ENCODE measurements around the gene CA9.

Gene CA9

DNA sequence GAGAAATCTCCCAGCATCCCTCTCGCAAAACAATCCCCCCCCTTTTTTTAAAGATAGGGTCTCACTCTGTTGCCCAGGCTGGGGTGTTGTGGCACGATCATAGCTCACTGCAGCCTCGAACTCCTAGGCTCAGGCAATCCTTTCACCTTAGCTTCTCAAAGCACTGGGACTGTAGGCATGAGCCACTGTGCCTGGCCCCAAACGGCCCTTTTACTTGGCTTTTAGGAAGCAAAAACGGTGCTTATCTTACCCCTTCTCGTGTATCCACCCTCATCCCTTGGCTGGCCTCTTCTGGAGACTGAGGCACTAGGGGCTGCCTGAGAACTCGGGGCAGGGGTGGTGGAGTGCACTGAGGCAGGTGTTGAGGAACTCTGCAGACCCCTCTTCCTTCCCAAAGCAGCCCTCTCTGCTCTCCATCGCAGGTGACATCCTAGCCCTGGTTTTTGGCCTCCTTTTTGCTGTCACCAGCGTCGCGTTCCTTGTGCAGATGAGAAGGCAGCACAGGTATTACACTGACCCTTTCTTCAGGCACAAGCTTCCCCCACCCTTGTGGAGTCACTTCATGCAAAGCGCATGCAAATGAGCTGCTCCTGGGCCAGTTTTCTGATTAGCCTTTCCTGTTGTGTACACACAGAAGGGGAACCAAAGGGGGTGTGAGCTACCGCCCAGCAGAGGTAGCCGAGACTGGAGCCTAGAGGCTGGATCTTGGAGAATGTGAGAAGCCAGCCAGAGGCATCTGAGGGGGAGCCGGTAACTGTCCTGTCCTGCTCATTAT lies 6.8 kb downstream of the CA9 start:
- peak; percentile 62 to 67 for DNase-seq (ENCODE audit: low read depth in 2 of 2)
- H3K4me3 ChIP-seq (replicated peaks in 1 of 2; ENCODE audit: low read depth in 2 of 2, low read length in 2 of 2): no peak overlapping the region
- TF ChIP-seq, protein P1, sequence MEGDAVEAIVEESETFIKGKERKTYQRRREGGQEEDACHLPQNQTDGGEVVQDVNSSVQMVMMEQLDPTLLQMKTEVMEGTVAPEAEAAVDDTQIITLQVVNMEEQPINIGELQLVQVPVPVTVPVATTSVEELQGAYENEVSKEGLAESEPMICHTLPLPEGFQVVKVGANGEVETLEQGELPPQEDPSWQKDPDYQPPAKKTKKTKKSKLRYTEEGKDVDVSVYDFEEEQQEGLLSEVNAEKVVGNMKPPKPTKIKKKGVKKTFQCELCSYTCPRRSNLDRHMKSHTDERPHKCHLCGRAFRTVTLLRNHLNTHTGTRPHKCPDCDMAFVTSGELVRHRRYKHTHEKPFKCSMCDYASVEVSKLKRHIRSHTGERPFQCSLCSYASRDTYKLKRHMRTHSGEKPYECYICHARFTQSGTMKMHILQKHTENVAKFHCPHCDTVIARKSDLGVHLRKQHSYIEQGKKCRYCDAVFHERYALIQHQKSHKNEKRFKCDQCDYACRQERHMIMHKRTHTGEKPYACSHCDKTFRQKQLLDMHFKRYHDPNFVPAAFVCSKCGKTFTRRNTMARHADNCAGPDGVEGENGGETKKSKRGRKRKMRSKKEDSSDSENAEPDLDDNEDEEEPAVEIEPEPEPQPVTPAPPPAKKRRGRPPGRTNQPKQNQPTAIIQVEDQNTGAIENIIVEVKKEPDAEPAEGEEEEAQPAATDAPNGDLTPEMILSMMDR (IDR thresholded peaks at IDR 0.05; ENCODE audit: low read depth, low read length): no peak

DNA sequence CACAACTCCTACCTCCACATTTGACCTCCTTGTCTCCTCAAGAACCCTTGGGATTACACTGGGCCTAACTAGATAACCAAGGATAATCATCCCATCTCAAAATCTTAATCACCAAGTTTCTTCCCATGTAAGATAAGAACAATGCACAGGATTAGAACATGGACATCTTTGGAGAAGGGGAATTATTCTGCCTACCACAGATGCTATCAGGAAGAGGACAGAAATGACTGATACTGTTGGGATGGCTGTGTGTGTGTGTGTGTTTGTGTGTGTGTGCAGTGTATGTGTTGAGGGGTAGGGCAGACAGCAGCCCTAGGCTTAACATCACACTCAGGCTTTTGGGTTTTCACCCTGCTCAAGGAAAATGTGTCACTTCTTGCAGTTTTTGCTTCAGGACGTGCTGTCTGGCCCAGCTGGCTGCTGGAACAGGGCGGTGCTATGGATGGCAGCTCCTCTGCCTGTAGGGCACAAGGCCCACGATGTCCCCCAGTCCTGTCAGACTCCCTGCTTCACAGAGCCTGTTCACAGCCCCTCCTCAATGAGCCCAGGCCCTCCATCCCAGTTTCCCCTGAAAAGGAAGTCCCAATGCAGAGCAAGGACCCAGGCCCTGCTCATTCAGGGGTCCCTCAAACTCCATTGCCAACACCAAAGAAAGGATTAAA lies 7.7 kb downstream of the CA9 start:
- peak; percentile 35 to 42 for DNase-seq (ENCODE audit: low read depth in 2 of 2)
- TF ChIP-seq, protein P1 (IDR thresholded peaks at IDR 0.05; ENCODE audit: low read depth, low read length): no peak

DNA sequence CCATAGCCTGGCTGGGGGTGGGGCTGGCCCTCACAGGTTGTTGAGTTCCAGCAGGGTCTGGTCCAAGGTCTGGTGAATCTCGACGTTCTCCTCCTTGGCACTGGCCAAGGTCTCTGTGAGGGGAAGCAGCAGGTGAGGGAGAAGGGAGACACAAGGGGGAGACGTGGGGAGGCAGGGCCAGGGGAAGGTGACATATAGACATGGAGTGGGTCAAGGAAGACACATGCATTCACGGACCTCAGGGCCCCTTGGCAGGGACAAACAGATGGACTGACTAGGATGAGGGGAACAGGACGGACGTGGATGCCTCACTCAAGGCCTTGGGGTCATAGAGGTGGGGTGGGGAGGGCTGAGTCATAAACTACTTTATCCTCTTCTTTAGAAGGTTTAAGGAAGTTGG lies 8.3 kb downstream of the CA9 start:
- TF ChIP-seq, protein P1 (IDR thresholded peaks at IDR 0.05; ENCODE audit: low read depth, low read length): no peak
- DNase-seq (ENCODE audit: low read depth in 2 of 2): peak in 1 of 2 donors; percentile 28
- H3K4me3 ChIP-seq (replicated peaks in 1 of 2; ENCODE audit: low read depth in 2 of 2, low read length in 2 of 2): no peak overlapping the region

More for the DNA sequence above, 7.7 kb downstream of the CA9 start:
- H3K4me3 ChIP-seq (replicated peaks in 1 of 2; ENCODE audit: low read depth in 2 of 2, low read length in 2 of 2): no peak overlapping the region

DNA sequence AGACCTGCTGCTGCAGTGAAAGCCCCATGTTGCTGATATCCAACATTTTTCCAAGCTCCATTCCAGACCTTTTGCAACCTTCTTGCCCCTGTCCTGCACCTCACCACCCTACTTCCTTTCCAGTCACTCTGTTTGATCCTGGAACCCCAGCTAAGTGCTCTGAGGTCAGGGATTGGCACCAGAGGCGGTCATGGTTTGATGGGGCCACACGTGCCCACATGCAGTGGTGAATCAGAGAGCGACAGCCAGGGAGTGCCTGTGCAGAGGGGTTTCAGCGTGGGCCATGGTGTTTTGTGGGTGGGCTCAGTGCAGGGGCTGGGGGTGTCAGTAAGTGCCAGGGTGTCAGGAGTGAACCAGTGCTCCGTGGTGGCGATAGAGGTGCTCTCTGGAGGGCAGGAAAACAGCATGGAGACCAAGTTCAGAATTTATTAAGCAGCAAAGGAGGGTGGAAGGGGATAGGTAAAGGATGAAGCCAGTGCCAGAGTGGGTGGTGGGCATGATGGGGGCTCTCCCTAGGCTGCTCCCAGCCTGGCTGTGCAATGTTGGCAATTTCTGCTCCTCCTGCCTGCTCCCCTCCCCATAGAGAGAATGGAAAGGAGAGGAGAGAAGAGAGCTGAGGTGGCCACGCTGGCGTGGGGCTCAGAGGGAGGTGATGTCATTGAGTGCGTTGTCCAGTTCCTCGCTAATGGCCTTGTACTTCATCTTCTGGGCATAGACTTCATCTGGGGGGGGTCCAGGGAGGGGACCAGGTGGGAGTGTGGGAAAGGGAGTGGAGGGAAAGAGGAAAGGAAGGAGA lies 9.0 kb downstream of the CA9 start:
- TF ChIP-seq, protein P1 (IDR thresholded peaks at IDR 0.05; ENCODE audit: low read depth, low read length): no peak
- no peak overlapping the region for H3K4me3 ChIP-seq (replicated peaks in 1 of 2; ENCODE audit: low read depth in 2 of 2, low read length in 2 of 2)
- no peak for DNase-seq (ENCODE audit: low read depth in 2 of 2)

DNA sequence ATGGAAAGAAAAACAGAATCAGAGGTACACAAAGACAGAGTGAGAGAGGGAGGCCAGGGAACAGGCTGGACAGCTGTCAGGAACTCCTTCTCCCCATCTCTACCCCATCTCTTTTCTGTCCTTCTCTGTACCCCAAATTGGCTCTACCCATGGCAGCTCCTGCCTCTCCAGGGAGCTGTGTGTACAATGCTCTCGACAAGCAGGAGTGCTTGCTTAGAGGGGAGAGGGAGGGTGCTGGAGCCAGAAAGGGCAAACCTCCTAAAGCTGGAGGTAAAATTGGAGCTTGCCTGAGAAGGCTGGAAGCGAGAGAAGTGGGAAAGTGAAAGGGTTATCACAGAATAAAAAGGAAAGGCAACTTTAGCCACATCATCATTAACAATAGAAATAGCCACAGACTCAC lies 9.6 kb downstream of the CA9 start:
- H3K4me3 ChIP-seq (replicated peaks in 1 of 2; ENCODE audit: low read depth in 2 of 2, low read length in 2 of 2): no peak overlapping the region
- no peak for DNase-seq (ENCODE audit: low read depth in 2 of 2)
- TF ChIP-seq, protein P1 (IDR thresholded peaks at IDR 0.05; ENCODE audit: low read depth, low read length): no peak

DNA sequence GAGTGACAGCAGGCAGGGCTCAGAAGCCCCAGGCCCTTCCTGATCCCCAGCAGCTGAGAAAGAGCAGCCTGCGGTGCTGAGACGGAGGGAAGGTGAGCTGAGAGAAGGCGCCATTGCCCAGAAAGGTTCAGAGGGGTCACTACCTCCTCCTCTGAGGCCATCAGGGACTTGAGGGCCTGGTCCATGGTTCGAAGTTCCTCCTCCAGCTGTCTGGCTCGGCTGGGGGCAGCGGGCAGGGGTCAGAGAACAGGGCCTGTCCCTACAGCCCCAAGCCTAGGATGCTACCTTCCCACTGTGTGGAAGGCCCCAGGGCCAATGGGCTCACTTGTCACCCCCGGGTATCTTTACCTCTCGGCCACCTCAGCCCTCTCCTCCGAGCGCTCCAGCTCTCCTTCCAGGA lies 11.2 kb downstream of the CA9 start:
- no peak for DNase-seq (ENCODE audit: low read depth in 2 of 2)
- TF ChIP-seq, protein P1 (IDR thresholded peaks at IDR 0.05; ENCODE audit: low read depth, low read length): no peak
- H3K4me3 ChIP-seq (replicated peaks in 1 of 2; ENCODE audit: low read depth in 2 of 2, low read length in 2 of 2): no peak overlapping the region
